OCI-LY1 (cell line): ENCODE measurements around the gene PTPN21.

Source experiments
- H2AFZ ChIP-seq: fragments of 200-600 bp; sonication (generic), shearing (Covaris generic); 2 replicates; pipeline ENCODE4 v1.6.0; 2014; ENCODE audit warnings: antibody characterized with exemption, mild to moderate bottlenecking, low read length
- H3F3A ChIP-seq: fragments of 200-600 bp; sonication (generic), shearing (Covaris generic); 2 replicates; pipeline ENCODE4 v1.6.0; 2014; ENCODE audit warnings: mild to moderate bottlenecking, antibody characterized with exemption, low read length, moderate library complexity; ENCODE audit not compliant: insufficient read depth
- H3K27ac ChIP-seq: fragments of 200-600 bp; sonication (generic); 2 replicates; pipeline ENCODE4 v1.5.1; 2014; ENCODE audit warnings: low read length, mixed run types, mild to moderate bottlenecking, low read depth; ENCODE audit not compliant: poor library complexity, severe bottlenecking
- H3K27me3 ChIP-seq: fragments of 200-600 bp; sonication (generic); 2 replicates; pipeline ENCODE4 v1.6.0; 2014; ENCODE audit warnings: antibody characterized with exemption, mild to moderate bottlenecking, low read length, moderate library complexity; ENCODE audit not compliant: insufficient read depth
- H3K36me3 ChIP-seq: fragments of 200-600 bp; sonication (generic); 2 replicates; pipeline ENCODE4 v1.6.1; 2014; ENCODE audit warnings: mild to moderate bottlenecking, antibody characterized with exemption, low read length, moderate library complexity, mixed read lengths; ENCODE audit not compliant: insufficient read depth
- H3K4me1 ChIP-seq: fragments of 200-600 bp; sonication (generic); 2 replicates; pipeline ENCODE4 v1.5.1; 2014; ENCODE audit warnings: mild to moderate bottlenecking, low read length, moderate library complexity; ENCODE audit not compliant: insufficient read depth, severe bottlenecking
- H3K4me2 ChIP-seq: fragments of 200-600 bp; sonication (generic), shearing (Covaris generic); 2 replicates; pipeline ENCODE4 v1.6.1; 2014; ENCODE audit warnings: low read length
- H3K4me3 ChIP-seq: fragments of 200-600 bp; sonication (generic); 2 replicates; pipeline ENCODE4 v1.5.1; 2014; ENCODE audit warnings: low read length, low read depth, mild to moderate bottlenecking, mixed read lengths; ENCODE audit not compliant: poor library complexity, severe bottlenecking
- H3K79me2 ChIP-seq: fragments of 200-600 bp; shearing (Covaris generic); 2 replicates; pipeline ENCODE4 v1.6.1; 2016; ENCODE audit warnings: mixed run types, low read length, mixed read lengths; ENCODE audit not compliant: insufficient read depth
- H3K9ac ChIP-seq: fragments of 200-600 bp; sonication (generic), shearing (Covaris generic); 2 replicates; pipeline ENCODE4 v1.6.1; 2014; ENCODE audit warnings: mild to moderate bottlenecking, low read length, mixed read lengths
- H3K9me2 ChIP-seq: fragments of 200-600 bp; sonication (generic), shearing (Covaris generic); 2 replicates; pipeline ENCODE4 v1.6.1; 2014; ENCODE audit warnings: low read depth, mild to moderate bottlenecking, low read length, mixed read lengths
- H3K9me3 ChIP-seq: fragments of 200-600 bp; shearing (Covaris generic); 2 replicates; pipeline ENCODE4 v1.6.1; 2014; ENCODE audit warnings: low read length, mixed read lengths
- H4K20me1 ChIP-seq: fragments of 200-600 bp; sonication (generic), shearing (Covaris generic); 2 replicates; pipeline ENCODE4 v1.6.0; 2016; ENCODE audit warnings: mild to moderate bottlenecking, low read length; ENCODE audit not compliant: insufficient read depth
- CTCF ChIP-seq: fragments of 200-600 bp; sonication (generic), shearing (Covaris generic); IDR thresholded peaks from 2 replicates; pipeline ENCODE4 v1.5.1; 2017; ENCODE audit warnings: mild to moderate bottlenecking, antibody characterized with exemption, low read length, moderate library complexity, mixed read lengths
- EZH2 ChIP-seq: fragments of 200-600 bp; sonication (generic), shearing (Covaris generic); IDR thresholded peaks from 2 replicates; pipeline ENCODE4 v1.8.0; 2017; ENCODE audit warnings: borderline replicate concordance, mixed run types, mild to moderate bottlenecking, antibody characterized with exemption, low read length, moderate library complexity, mixed read lengths

The PTPN21 gene

GRCh38 chr14:88479574-88479987 lies 75.2 kb downstream of the PTPN21 start:
- no peaks in the 10 kb centered on the region for H4K20me1 ChIP-seq
- H3F3A ChIP-seq: no peaks in the 10 kb centered on the region
- H3K36me3 ChIP-seq: no peaks in the 10 kb centered on the region
- no peaks in the 10 kb centered on the region for H3K27me3 ChIP-seq
- no peak overlapping the region for H2AFZ ChIP-seq
- no peak overlapping the region for H3K4me3 ChIP-seq
- H3K4me1 ChIP-seq: no peaks in the 10 kb centered on the region
- no peaks in the 10 kb centered on the region for H3K79me2 ChIP-seq
- H3K9ac ChIP-seq: no peak overlapping the region
- H3K9me3 ChIP-seq: no peaks in the 10 kb centered on the region
- no peak overlapping the region for H3K27ac ChIP-seq
- no peak overlapping the region for H3K4me2 ChIP-seq
- no peaks in the 10 kb centered on the region for H3K9me2 ChIP-seq
- TF ChIP-seq CTCF (no peak), EZH2 (no peak)

GRCh38 chr14:88478931-88479330 lies 75.9 kb downstream of the PTPN21 start:
- H3K4me1 ChIP-seq: no peaks in the 10 kb centered on the region
- no peaks in the 10 kb centered on the region for H3K27me3 ChIP-seq
- H2AFZ ChIP-seq: no peak overlapping the region
- no peaks in the 10 kb centered on the region for H4K20me1 ChIP-seq
- H3K79me2 ChIP-seq: no peaks in the 10 kb centered on the region
- no peak overlapping the region for H3K4me2 ChIP-seq
- no peak for TF ChIP-seq EZH2
- no peak for TF ChIP-seq CTCF
- H3K9me3 ChIP-seq: no peaks in the 10 kb centered on the region
- H3K9ac ChIP-seq: no peak overlapping the region
- H3K27ac ChIP-seq: no peak overlapping the region
- H3F3A ChIP-seq: no peaks in the 10 kb centered on the region
- H3K4me3 ChIP-seq: no peak overlapping the region
- H3K36me3 ChIP-seq: no peaks in the 10 kb centered on the region
- H3K9me2 ChIP-seq: no peaks in the 10 kb centered on the region

- no peaks in the 10 kb centered on the region for H3K36me3 ChIP-seq
- H3K79me2 ChIP-seq: no peaks in the 10 kb centered on the region
Observed at GRCh38 chr14:88477513-88478250, 77.1 kb downstream of the PTPN21 start.

More at GRCh38 chr14:88477513-88478250, 77.1 kb downstream of the PTPN21 start:
- H4K20me1 ChIP-seq: no peaks in the 10 kb centered on the region
- H3K9me3 ChIP-seq: no peaks in the 10 kb centered on the region
- H3K4me1 ChIP-seq: no peaks in the 10 kb centered on the region
- H2AFZ ChIP-seq: no peak overlapping the region
- no peak overlapping the region for H3K9ac ChIP-seq
- no peak overlapping the region for H3K4me3 ChIP-seq
- H3K27ac ChIP-seq: no peak overlapping the region
- no peaks in the 10 kb centered on the region for H3K9me2 ChIP-seq
- no peak overlapping the region for H3K4me2 ChIP-seq
- TF ChIP-seq EZH2: no peak
- TF ChIP-seq CTCF: no peak
- H3K27me3 ChIP-seq: no peaks in the 10 kb centered on the region
- H3F3A ChIP-seq: no peaks in the 10 kb centered on the region
